ENCODE results near the gene OR6C2. TPM values are rescaled to one million over a fixed set of nuclear protein-coding genes. Genes with fewer than 3 reads are reported as not detected.
"Not testable (repeated sequence)": the region's sequence is repeated elsewhere in the genome, so short reads cannot be mapped to it uniquely, and the experiment has no call there.

The OR6C2 gene
- total RNA-seq, 1 experiment from 2014 or later = not detected

DNA sequence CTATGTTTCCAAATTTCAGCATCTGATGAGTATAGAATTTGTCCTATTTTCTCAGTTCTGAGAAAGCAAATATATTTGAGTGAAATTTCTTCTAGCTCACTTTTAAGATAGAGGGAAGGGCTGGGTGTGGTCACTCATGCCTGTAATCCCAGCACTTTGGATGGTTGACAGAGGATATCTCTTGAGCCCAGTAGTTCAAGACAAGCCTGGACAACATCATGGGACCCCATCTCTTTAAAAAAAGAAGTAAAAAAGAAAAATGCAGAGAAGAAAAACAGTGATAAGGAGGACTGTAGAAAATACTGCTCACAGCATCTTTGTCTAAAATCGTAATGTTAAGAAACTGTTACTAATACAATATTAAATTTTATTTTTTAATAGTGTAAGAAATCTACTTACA lies 28.4 kb downstream of the OR6C2 start:
- no peak for DNase-seq (ENCODE audit: low read depth)

DNA sequence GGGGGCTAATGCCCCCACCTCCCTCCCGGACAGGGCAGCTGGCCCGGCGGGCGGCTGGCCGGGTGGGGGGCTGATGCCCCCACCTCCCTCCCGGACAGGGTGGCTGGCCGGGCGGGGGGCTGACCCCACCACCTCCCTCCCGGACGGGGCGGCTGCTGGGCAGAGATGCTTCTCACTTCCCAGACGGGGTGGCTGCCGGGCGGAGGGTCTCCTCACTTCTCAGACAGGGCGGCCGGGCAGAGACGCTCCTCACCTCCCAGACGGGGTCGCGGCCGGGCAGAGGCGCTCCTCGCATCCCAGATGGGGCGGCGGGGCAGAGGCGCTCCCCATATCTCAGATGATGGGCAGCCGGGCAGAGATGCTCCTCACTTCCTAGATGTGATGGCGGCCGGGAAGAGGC lies 35.3 kb downstream of the OR6C2 start:
- DNase-seq (ENCODE audit: low read depth) = not testable (repeated sequence)

DNA sequence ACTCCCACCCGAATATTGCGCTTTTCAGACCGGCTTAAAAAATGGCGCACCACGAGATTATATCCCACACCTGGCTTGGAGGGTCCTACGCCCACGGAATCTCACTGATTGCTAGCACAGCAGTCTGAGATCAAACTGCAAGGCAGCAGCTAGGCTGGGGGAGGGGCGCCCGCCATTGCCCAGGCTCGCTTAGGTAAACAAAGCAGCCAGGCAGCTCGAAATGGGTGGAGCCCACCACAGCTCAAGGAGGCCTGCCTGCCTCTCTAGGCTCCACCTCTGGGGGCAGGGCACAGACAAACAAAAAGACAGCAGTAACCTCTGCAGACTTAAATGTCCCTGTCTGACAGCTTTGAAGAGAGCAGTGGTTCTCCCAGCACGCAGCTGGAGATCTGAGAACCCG lies 40.4 kb downstream of the OR6C2 start:
- not testable (repeated sequence) for DNase-seq (ENCODE audit: low read depth)

DNA sequence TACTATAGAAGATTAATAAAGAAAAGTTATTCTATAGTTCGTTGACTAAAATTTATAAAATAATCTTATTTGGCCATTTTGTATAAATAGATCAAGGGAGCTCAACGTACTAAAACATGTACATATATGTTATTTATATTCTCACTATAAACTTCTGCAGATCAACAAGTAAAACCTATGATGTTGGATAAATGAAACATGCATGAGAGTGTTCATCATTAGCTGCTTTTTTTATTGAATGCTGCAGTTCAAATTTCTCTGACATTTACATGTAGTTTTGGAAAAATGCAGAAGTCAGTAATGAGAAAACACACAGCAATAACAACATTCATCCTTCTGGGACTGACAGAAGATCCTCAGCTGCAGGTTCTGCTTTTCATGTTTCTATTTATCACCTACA lies 48.2 kb downstream of the OR6C2 start, which contains the start of gene OR6C68:
OR6C68 (plus strand) TSS at position 301 of the 400 bp plus-strand sequence; CDS start at position 301, 0 bp downstream.
- DNase-seq (ENCODE audit: low read depth) = no peak

DNA sequence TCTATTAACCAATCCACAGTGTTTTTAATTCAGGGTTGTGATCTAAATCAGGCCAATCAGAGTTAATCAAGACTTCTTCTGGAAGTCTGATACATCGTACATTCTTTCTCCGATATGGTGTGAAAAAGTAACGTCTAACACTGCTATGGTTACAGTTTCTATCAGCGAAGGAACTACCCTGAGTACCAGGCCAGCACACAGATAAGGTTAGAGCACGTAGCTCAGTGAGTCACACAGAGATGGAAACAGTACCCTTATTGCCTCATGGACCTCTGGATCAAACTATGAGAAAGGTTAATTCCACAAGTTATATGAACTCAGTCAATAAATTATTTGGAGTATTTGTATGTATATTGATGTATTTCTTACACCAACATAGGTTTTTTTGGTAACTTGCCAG lies 51.6 kb downstream of the OR6C2 start:
- DNase-seq (ENCODE audit: low read depth) = no peak

DNA sequence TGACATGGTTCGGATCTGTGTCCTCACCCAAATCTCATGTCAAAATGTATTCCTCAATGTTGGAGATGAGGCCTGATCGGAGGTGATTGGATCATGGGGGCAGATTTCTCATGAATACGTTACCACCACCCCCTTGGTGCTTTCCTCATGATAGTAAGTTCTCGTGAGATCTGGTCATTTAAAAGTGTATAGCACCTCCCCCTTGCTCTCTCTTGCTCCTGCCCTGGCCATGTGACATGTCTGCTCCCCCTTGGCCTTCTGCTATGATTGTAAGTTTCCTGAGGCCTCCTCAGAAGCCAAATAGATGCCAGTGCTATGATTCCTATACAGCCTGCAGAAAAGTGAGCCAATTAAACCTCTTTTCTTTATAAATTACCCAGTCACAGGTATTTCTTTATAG lies 55.4 kb downstream of the OR6C2 start:
- no peak for DNase-seq (ENCODE audit: low read depth)

DNA sequence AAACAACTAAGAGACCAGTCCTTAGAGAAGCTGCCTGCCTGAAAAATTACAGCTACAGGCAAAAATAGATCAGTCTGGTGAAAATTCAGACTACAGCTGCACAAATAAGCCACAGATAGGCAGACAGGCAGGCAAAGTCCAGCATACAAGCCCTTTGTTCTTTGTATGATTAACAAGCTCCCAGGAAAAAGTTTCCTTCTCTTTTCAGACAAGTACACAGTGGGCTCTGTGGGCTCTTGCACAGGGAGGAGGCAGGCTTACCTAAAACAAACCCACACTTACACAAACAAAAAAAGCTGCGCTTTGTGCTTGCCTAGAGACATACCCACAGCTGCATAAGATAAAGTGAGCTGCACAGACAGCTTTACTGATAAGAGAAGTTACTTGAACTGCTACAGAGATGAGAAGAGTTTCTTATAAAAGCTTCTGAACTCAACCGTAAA lies 56.0 kb downstream of the OR6C2 start:
- no peak for DNase-seq (ENCODE audit: low read depth)

DNA sequence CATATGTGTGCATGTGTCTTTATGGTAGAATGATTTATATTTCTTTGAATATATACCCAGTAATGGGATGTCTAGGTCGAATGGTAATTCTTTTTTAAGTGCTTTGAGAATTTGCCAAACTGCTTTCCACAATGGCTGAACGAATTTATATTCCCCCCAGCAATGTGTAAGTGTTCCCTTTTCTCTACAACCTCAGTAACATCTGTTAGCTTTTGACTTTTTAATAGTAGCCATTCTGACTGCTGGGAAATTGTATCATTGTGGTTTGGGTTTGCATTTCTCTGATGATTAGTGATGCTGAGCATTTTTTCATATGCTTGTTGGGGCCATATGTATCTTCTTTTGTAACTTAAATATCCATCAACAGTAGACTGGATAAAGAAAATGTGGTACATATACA lies 57.7 kb downstream of the OR6C2 start:
- DNase-seq (ENCODE audit: low read depth) = no peak

Other genes starting within 250 kb of the OR6C2 start
- not detected in 2 replicates for gene OR10A7, start 223.1 kb upstream of the OR6C2 start, total RNA-seq (2014; rRNA removed)
- not detected in 2 replicates for gene OR6C74, start 199.5 kb upstream of the OR6C2 start, total RNA-seq (2014; rRNA removed)
- not detected in 2 replicates for gene OR6C6, start 147.5 kb upstream of the OR6C2 start, total RNA-seq (2014; rRNA removed)
- not detected in 2 replicates for gene OR6C1, start 129.7 kb upstream of the OR6C2 start, total RNA-seq (2014; rRNA removed)
- not detected in 2 replicates for gene OR6C3, start 113.3 kb upstream of the OR6C2 start, total RNA-seq (2014; rRNA removed)
- gene OR6C75, start 81.1 kb upstream of the OR6C2 start, total RNA-seq (2014; rRNA removed) = not detected in 2 replicates
- not detected in 2 replicates for gene OR6C65, start 43.5 kb upstream of the OR6C2 start, total RNA-seq (2014; rRNA removed)
- gene OR6C76, start 17.8 kb upstream of the OR6C2 start, total RNA-seq (2014; rRNA removed) = not detected in 2 replicates
- gene OR6C70, start 26.1 kb downstream of the OR6C2 start, total RNA-seq (2014; rRNA removed) = not detected in 2 replicates
- not detected in 2 replicates for gene OR6C68, start 48.3 kb downstream of the OR6C2 start, total RNA-seq (2014; rRNA removed)
- gene OR6C4, start 105.5 kb downstream of the OR6C2 start, total RNA-seq (2014; rRNA removed) = not detected in 2 replicates
- not detected in 2 replicates for gene OR2AP1, start 128.4 kb downstream of the OR6C2 start, total RNA-seq (2014; rRNA removed)
- gene OR10P1, start 192.8 kb downstream of the OR6C2 start, total RNA-seq (2014; rRNA removed) = not detected in 2 replicates

All from LHCN-M2 (cell line).